Tibial artery (tissue), 4 donors: ENCODE results near the gene KMT2D.

Experiments used
- DNase-seq, 2 donors: peaks; one replicate each; pipeline ENCODE4 v3.0.0-alpha.2; 2019
- H3K27ac ChIP-seq, 2 donors: fragments of 200-600 bp; sonication (generic) in 1 of 2; 1 replicate in 1 of 2; 2 replicates in 1 of 2; pipeline ENCODE4 v1.5.1; 2018 to 2019; ENCODE audit warnings: mild to moderate bottlenecking in 1 of 2
- H3K27me3 ChIP-seq, 2 donors: fragments of 200-600 bp; sonication (generic) in 1 of 2; one replicate each; pipeline versions ENCODE4 v1.5.1 to v1.6.0; 2016 to 2019
- H3K36me3 ChIP-seq, 3 donors: fragments of 200-600 bp; sonication (generic) in 2 of 3; one replicate each; pipeline ENCODE4 v1.5.1; 2016 to 2019; ENCODE audit warnings: mild to moderate bottlenecking in 2 of 3
- H3K4me1 ChIP-seq, 4 donors: fragments of 200-600 bp; sonication (generic) in 2 of 4; 1 replicate in 3 of 4; 2 replicates in 1 of 4; pipeline ENCODE4 v1.5.1; 2016 to 2019
- H3K4me3 ChIP-seq, 2 donors: fragments of 200-600 bp; sonication (generic) in 1 of 2; 1 replicate in 1 of 2; 2 replicates in 1 of 2; pipeline ENCODE4 v1.5.1; 2018 to 2019; ENCODE audit warnings: mild to moderate bottlenecking in 2 of 2
- H3K9me3 ChIP-seq, 3 donors: fragments of 200-600 bp; sonication (generic) in 1 of 3; one replicate each; pipeline ENCODE4 v1.5.1; 2016 to 2019
- CTCF ChIP-seq, 2 experiments: fragments of 200-600 bp in 1 of 2; fragments of 450-650 bp in 1 of 2; IDR thresholded peaks; one replicate each; pipeline ENCODE4 v1.5.1; 2017 to 2019; ENCODE audit warnings: antibody characterized with exemption in 2 of 2, mild to moderate bottlenecking in 1 of 2, moderate library complexity in 1 of 2
- intact Hi-C: fragments of 100-400 bp; cut with DNase I; formaldehyde crosslinking; loops from one replicate; pipeline ENCODE4 v1.15.0; 2023; ENCODE audit warnings: low total_unique reads

The KMT2D gene

GRCh38 chr12:49049566-49050224 lies 10.9 kb downstream of the KMT2D start:
- no peak for TF ChIP-seq CTCF (IDR thresholded peaks at IDR 0.05)
- Histone ChIP-seq H3K27ac (no peak overlapping the region), H3K4me1 (peaks cover 0 to 2% (median 0%) of the 10 kb centered on the region in 4 donors), H3K4me3 (no peak overlapping the region), H3K27me3 (no peaks in the 10 kb centered on the region), H3K9me3 (no peaks in the 10 kb centered on the region), H3K36me3 (peaks cover 85 to 100% (median 97%) of the 10 kb centered on the region in 3 donors)
- no peak for DNase-seq
- intact Hi-C loops = no loop called here

GRCh38 chr12:49048953-49049352 lies 11.6 kb downstream of the KMT2D start:
- no peak for DNase-seq
- H3K4me1 ChIP-seq = no peaks in the 10 kb centered on the region
- no peak overlapping the region for H3K27ac ChIP-seq
- no peak for TF ChIP-seq CTCF (IDR thresholded peaks at IDR 0.05)
- no peaks in the 10 kb centered on the region for H3K9me3 ChIP-seq
- intact Hi-C loops = no loop called here
- no peaks in the 10 kb centered on the region for H3K27me3 ChIP-seq
- peaks cover 93 to 100% (median 97%) of the 10 kb centered on the region in 3 donors for H3K36me3 ChIP-seq
- no peak overlapping the region for H3K4me3 ChIP-seq

- DNase-seq = no peak
- H3K4me3 ChIP-seq = no peak overlapping the region
- H3K36me3 ChIP-seq = peaks cover 97 to 100% (median 97%) of the 10 kb centered on the region in 3 donors
- no peak overlapping the region for H3K27ac ChIP-seq
- intact Hi-C loops = no loop called here
- H3K9me3 ChIP-seq = no peaks in the 10 kb centered on the region
- H3K4me1 ChIP-seq = no peaks in the 10 kb centered on the region
- no peak for TF ChIP-seq CTCF (IDR thresholded peaks at IDR 0.05)
- H3K27me3 ChIP-seq = no peaks in the 10 kb centered on the region
Observed at GRCh38 chr12:49046129-49046895, 14.3 kb downstream of the KMT2D start.

- Histone ChIP-seq H3K36me3 (peaks cover 97 to 100% (median 97%) of the 10 kb centered on the region in 3 donors), H3K4me3 (no peak overlapping the region), H3K27ac (no peak overlapping the region), H3K9me3 (no peaks in the 10 kb centered on the region), H3K4me1 (no peaks in the 10 kb centered on the region), H3K27me3 (no peaks in the 10 kb centered on the region)
- intact Hi-C loops = no loop called here
- no peak for TF ChIP-seq CTCF (IDR thresholded peaks at IDR 0.05)
- no peak for DNase-seq
Observed at GRCh38 chr12:49044660-49045059, 15.9 kb downstream of the KMT2D start.

- Histone ChIP-seq H3K27ac (no peak overlapping the region), H3K27me3 (no peaks in the 10 kb centered on the region), H3K9me3 (no peaks in the 10 kb centered on the region), H3K4me3 (no peak overlapping the region), H3K4me1 (no peaks in the 10 kb centered on the region), H3K36me3 (peaks cover 98 to 100% (median 98%) of the 10 kb centered on the region in 3 donors)
- intact Hi-C loops = no loop called here
- no peak for DNase-seq
- peak; percentile 42 to 62 for TF ChIP-seq CTCF (IDR thresholded peaks at IDR 0.05)
Observed at GRCh38 chr12:49043856-49044258, 16.7 kb downstream of the KMT2D start.
